B cell (primary cell): ENCODE measurements around the gene PLS3. TPM values are rescaled to one million over a fixed set of nuclear protein-coding genes. Genes with fewer than 3 reads are reported as not detected.

Experiments
- ATAC-seq: fragments of 200-7000 bp; cut with Tn5 transposase; one replicate; pipeline ENCODE4 v1.10.0; 2021; ENCODE audit warnings: low read depth, mild to moderate bottlenecking, moderate number of reproducible peaks, moderate library complexity
- CTCF ChIA-PET: fragments of 350-600 bp; sonication (Branson Sonifier 250); formaldehyde crosslinking; loops from one replicate; lab custom pipeline; 2021; ENCODE audit warnings: antibody characterized with exemption, inconsistent platforms; lab: Charles Lee
- POLR2A ChIA-PET: fragments of 350-600 bp; sonication (Branson Sonifier 250); formaldehyde crosslinking; loops from one replicate; lab custom pipeline; 2021; ENCODE audit warnings: antibody characterized with exemption; lab: Charles Lee
- DNase-seq: peaks from one replicate; pipeline ENCODE4 v3.0.0; 2013
- H2AFZ ChIP-seq: 2 replicates; pipeline ENCODE4 v1.6.1; 2012; ENCODE audit warnings: mild to moderate bottlenecking, low read depth, low read length; ENCODE audit not compliant: insufficient read depth, poor library complexity, severe bottlenecking
- H3K27ac ChIP-seq, 2 donors: 1 replicate in 1 of 2; 2 replicates in 1 of 2; pipeline ENCODE4 v1.5.1; 2012 to 2013; ENCODE audit warnings: low read length in 2 of 2, mild to moderate bottlenecking in 2 of 2, moderate library complexity in 1 of 2
- H3K27me3 ChIP-seq, 4 experiments: fragments of 200-600 bp in 1 of 4; sonication (generic) in 1 of 4; replicated peaks in 1 of 4; 1 replicate in 2 of 4; 2 replicates in 2 of 4; pipeline versions ENCODE4 v1.6.1 to v1.7.0; 2013 to 2016; ENCODE audit warnings: low read length in 3 of 4, mild to moderate bottlenecking in 2 of 4, mixed read lengths in 1 of 4, moderate library complexity in 1 of 4; ENCODE audit not compliant: insufficient read depth in 4 of 4, control insufficient read depth in 3 of 4; ENCODE audit errors: control extremely low read depth in 1 of 4
- H3K36me3 ChIP-seq, 2 experiments: replicated peaks in 1 of 2; 1 replicate in 1 of 2; 2 replicates in 1 of 2; pipeline versions ENCODE4 v1.6.1 to v1.7.1; 2013; ENCODE audit warnings: low read length in 1 of 2; ENCODE audit not compliant: insufficient read depth in 2 of 2, control insufficient read depth in 1 of 2; ENCODE audit errors: control extremely low read depth in 1 of 2, extremely low read depth in 1 of 2
- H3K4me1 ChIP-seq, 2 donors: fragments of 200-600 bp in 1 of 2; sonication (generic) in 1 of 2; 1 replicate in 1 of 2; 2 replicates in 1 of 2; pipeline versions ENCODE4 v1.5.1 to v1.6.1; 2013 to 2017; ENCODE audit warnings: low read length in 2 of 2; ENCODE audit not compliant: control insufficient read depth in 2 of 2, insufficient read depth in 2 of 2
- H3K4me2 ChIP-seq: replicated peaks from 2 replicates; pipeline ENCODE3; 2012; ENCODE audit warnings: mild to moderate bottlenecking, low read depth, low read length; ENCODE audit not compliant: poor library complexity, severe bottlenecking
- H3K4me3 ChIP-seq, 5 experiments: fragments of 200-600 bp in 1 of 5; sonication (generic) in 1 of 5; 1 replicate in 3 of 5; 2 replicates in 2 of 5; pipeline versions ENCODE4 v1.5.1 to v1.7.0; 2011 to 2016; ENCODE audit warnings: low read length in 4 of 5, mild to moderate bottlenecking in 4 of 5, low read depth in 2 of 5, control low read depth in 1 of 5, moderate library complexity in 1 of 5; ENCODE audit not compliant: insufficient read depth in 1 of 5; ENCODE audit errors: control extremely low read depth in 1 of 5, extremely low read depth in 1 of 5
- H3K79me2 ChIP-seq: fragments of 200-600 bp; sonication (generic); one replicate; pipeline ENCODE4 v1.6.0; 2016; ENCODE audit warnings: low read length; ENCODE audit not compliant: control insufficient read depth, insufficient read depth
- H3K9ac ChIP-seq: fragments of 200-600 bp; sonication (generic); 2 replicates; pipeline ENCODE4 v1.6.1; 2017; ENCODE audit warnings: mild to moderate bottlenecking, low read length, moderate library complexity
- H3K9me3 ChIP-seq, 3 donors: one replicate each; pipeline versions ENCODE4 v1.6.1 to v1.7.1; 2013; ENCODE audit warnings: low read length in 2 of 3; ENCODE audit not compliant: control insufficient read depth in 2 of 3, insufficient read depth in 1 of 3; ENCODE audit errors: control extremely low read depth in 1 of 3
- H4K20me1 ChIP-seq: 2 replicates; pipeline ENCODE4 v1.6.0; 2012; ENCODE audit warnings: mild to moderate bottlenecking, low read length; ENCODE audit not compliant: insufficient read depth, control insufficient read depth, poor library complexity, severe bottlenecking
- H3K27ac Mint-ChIP-seq: one replicate; pipeline ENCODE4 v1.8.0; 2021; ENCODE audit warnings: mixed read lengths
- H3K27me3 Mint-ChIP-seq: one replicate; pipeline ENCODE4 v1.8.0; 2021; ENCODE audit warnings: mixed read lengths
- H3K4me1 Mint-ChIP-seq: one replicate; pipeline ENCODE4 v1.8.0; 2021; ENCODE audit warnings: mixed read lengths
- H3K4me3 Mint-ChIP-seq: one replicate; pipeline ENCODE4 v1.8.0; 2021; ENCODE audit warnings: mixed read lengths
- H3K9me3 Mint-ChIP-seq: one replicate; pipeline ENCODE4 v1.8.0; 2022; ENCODE audit warnings: mixed read lengths; ENCODE audit not compliant: insufficient read depth
- EZH2 ChIP-seq: IDR thresholded peaks from 2 replicates; pipeline ENCODE4 v1.6.1; 2012; ENCODE audit warnings: borderline replicate concordance, low read depth, mild to moderate bottlenecking, moderate library complexity, low read length; ENCODE audit not compliant: insufficient read depth, poor library complexity, severe bottlenecking
- WGBS: methylation state at CpG from one replicate; pipeline ENCODE4 v1.1.5; 2013; ENCODE audit warnings: missing lambda C conversion rate; ENCODE audit not compliant: insufficient coverage; 5-methylcytosine and 5-hydroxymethylcytosine counted together
- intact Hi-C: fragments of 100-400 bp; cut with micrococcal nuclease; formaldehyde crosslinking; loops from one replicate; pipeline ENCODE4 v1.10.0; 2022
- polyA plus RNA-seq: library from polyadenylated mRNA; depleted of rRNA; stranded (reverse); fragments of >200 nt; gene quantifications from 2 replicates; pipeline ENCODE4 v1.2.3, GENCODE V29; 2012
- total RNA-seq, 2 donors: library from RNA; stranded (reverse); fragments of 120-200 nt in 1 of 2; gene quantifications; 1 replicate in 1 of 2; 2 replicates in 1 of 2; pipeline versions ENCODE4 v1.2.3 to v1.2.4, GENCODE V29; 2013 to 2022
- TF ChIP-seq, protein P1 (sequence below): fragments of 200-600 bp; IDR thresholded peaks from one replicate; pipeline ENCODE4 v1.8.0; 2022; ENCODE audit warnings: antibody characterized with exemption, mild to moderate bottlenecking

PLS3 gene
- total and polyA plus RNA-seq, 2 donors (not counting 1 experiment from before 2014, with no cell fraction given) = not detected

GRCh38 chrX:115650916-115651315, 89.9 kb downstream of the PLS3 start:
- Histone ChIP-seq H3K4me3 (no peak overlapping the region), H2AFZ (no peak overlapping the region), H3K27ac (no peak overlapping the region), H3K79me2 (no peaks in the 10 kb centered on the region), H3K27me3 (no peaks in the 10 kb centered on the region), H3K36me3 (no peaks in the 10 kb centered on the region), H3K9ac (no peak overlapping the region), H4K20me1 (no peaks in the 10 kb centered on the region), H3K4me1 (no peaks in the 10 kb centered on the region), H3K4me2 (no peak overlapping the region), H3K9me3 (no peaks in the 10 kb centered on the region)
- POLR2A ChIA-PET = no interaction called here
- intact Hi-C loops = no loop called here
- H3K9me3 Mint-ChIP-seq = no peaks in the 10 kb centered on the region
- DNase-seq = peak; percentile 6
- H3K27ac Mint-ChIP-seq = no peak overlapping the region
- H3K4me3 Mint-ChIP-seq = no peak overlapping the region
- TF ChIP-seq EZH2 = no peak
- TF ChIP-seq, protein P1, sequence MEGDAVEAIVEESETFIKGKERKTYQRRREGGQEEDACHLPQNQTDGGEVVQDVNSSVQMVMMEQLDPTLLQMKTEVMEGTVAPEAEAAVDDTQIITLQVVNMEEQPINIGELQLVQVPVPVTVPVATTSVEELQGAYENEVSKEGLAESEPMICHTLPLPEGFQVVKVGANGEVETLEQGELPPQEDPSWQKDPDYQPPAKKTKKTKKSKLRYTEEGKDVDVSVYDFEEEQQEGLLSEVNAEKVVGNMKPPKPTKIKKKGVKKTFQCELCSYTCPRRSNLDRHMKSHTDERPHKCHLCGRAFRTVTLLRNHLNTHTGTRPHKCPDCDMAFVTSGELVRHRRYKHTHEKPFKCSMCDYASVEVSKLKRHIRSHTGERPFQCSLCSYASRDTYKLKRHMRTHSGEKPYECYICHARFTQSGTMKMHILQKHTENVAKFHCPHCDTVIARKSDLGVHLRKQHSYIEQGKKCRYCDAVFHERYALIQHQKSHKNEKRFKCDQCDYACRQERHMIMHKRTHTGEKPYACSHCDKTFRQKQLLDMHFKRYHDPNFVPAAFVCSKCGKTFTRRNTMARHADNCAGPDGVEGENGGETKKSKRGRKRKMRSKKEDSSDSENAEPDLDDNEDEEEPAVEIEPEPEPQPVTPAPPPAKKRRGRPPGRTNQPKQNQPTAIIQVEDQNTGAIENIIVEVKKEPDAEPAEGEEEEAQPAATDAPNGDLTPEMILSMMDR = peak; percentile 41
- CTCF ChIA-PET = interaction anchor here (1.0 to 2.1 kb wide), 2 partner anchors 8 to 9 kb away, joined by 3 to 9 read pairs; no protein-coding TSS in a partner anchor
- no peaks in the 10 kb centered on the region for H3K4me1 Mint-ChIP-seq
- WGBS = no CpG with 5 or more reads among the region's 2 CpGs
- H3K27me3 Mint-ChIP-seq = no peaks in the 10 kb centered on the region
- no peak for ATAC-seq

GRCh38 chrX:115652221-115652620, 91.2 kb downstream of the PLS3 start:
- Histone ChIP-seq H3K4me1 (no peaks in the 10 kb centered on the region), H3K27me3 (no peaks in the 10 kb centered on the region), H3K9me3 (no peaks in the 10 kb centered on the region), H3K27ac (no peak overlapping the region), H3K36me3 (no peaks in the 10 kb centered on the region), H3K4me2 (no peak overlapping the region), H3K9ac (no peak overlapping the region), H4K20me1 (no peaks in the 10 kb centered on the region), H3K4me3 (no peak overlapping the region), H2AFZ (no peak overlapping the region), H3K79me2 (no peaks in the 10 kb centered on the region)
- Mint-ChIP-seq H3K27ac (no peak overlapping the region), H3K9me3 (no peaks in the 10 kb centered on the region), H3K4me1 (no peaks in the 10 kb centered on the region), H3K4me3 (no peak overlapping the region), H3K27me3 (no peaks in the 10 kb centered on the region)
- ChIA-PET POLR2A (no interaction called here), CTCF (interaction anchor here (2.1 kb wide), 1 partner anchor 9 kb away, joined by 9 read pairs; no protein-coding TSS in a partner anchor)
- DNase-seq (no peak), ATAC-seq (no peak)
- no peak for TF ChIP-seq EZH2
- TF ChIP-seq, protein P1 = no peak
- 85% methylated on average over 2 of the region's 5 CpGs for WGBS
- intact Hi-C loops = no loop called here
